ENCODE data around the gene THSD4. TPM values are rescaled to one million over a fixed set of nuclear protein-coding genes. Genes with fewer than 3 reads are reported as not detected.

The THSD4 gene
- polyA plus RNA-seq, 2 of the 4 experiments (the other 2 are of a cell fraction) = 15.8 to 40.7 TPM

- no peak for TF ChIP-seq FOSL2 (IDR thresholded peaks at IDR 0.05)
- no peak for TF ChIP-seq FOSL2 (CRISPR knock-in tag; IDR thresholded peaks at IDR 0.05)
- 0 out of 2 replicates have a peak, but pooled peaks have one; percentile 26 for TF ChIP-seq KDM1A (IDR thresholded peaks at IDR 0.05; ENCODE audit: low read depth)
- 0 out of 5 replicates have a peak, but pooled peaks of 1 of the 2 experiments have one; percentile 8 for TF ChIP-seq JUN (IDR thresholded peaks at IDR 0.05)
- TF ChIP-seq ZFP36 (IDR thresholded peaks at IDR 0.05; ENCODE audit: borderline replicate concordance, partially characterized antibody) = peak; percentile 43
- POLR2A ChIA-PET = interaction anchor here (0.6 kb wide), 1 partner anchor 247 kb away, joined by 3 read pairs; no protein-coding TSS in a partner anchor
- no peak for FAIRE-seq
- Histone ChIP-seq H3K9me3 (no peaks in the 10 kb centered on the region), H3K4me1 (peaks cover 4% of the 10 kb centered on the region; the same call in 1 of the 3 replicates), H3K27ac (no peak overlapping the region), H3K4me2 (no peak overlapping the region), H3K4me3 (no peak overlapping the region)
- CTCF ChIA-PET = interaction anchor here (1.0 to 6.9 kb wide), 10 partner anchors 11 to 288 kb away, joined by 3 to 84 read pairs (median 4); no protein-coding TSS in a partner anchor
- WGBS (ENCODE audit: missing lambda C conversion rate) = 86% methylated on average over 1 of the region's 1 CpG
- no peak for DNase-seq (ENCODE audit: low read depth in 1 of 2, low spot score in 1 of 2)
- no peak for ATAC-seq
Measured at GRCh38 chr15:71733122-71733521, 617.9 kb downstream of the THSD4 start.

- ChIA-PET POLR2A (no interaction called here), CTCF (no interaction called here)
- no peak for TF ChIP-seq USF2 (IDR thresholded peaks at IDR 0.05)
- no peak for TF ChIP-seq FOSL2 (IDR thresholded peaks at IDR 0.05)
- TF ChIP-seq FOSL2 (CRISPR knock-in tag; IDR thresholded peaks at IDR 0.05) = no peak
- TF ChIP-seq ZC3H11A (IDR thresholded peaks at IDR 0.05) = no peak
- TF ChIP-seq CTCF (IDR thresholded peaks at IDR 0.05) = no peak
- no peak for TF ChIP-seq NFE2L2 (conservative IDR thresholded peaks at IDR 0.05; ENCODE audit: low read length)
- no peak for TF ChIP-seq KDM1A (IDR thresholded peaks at IDR 0.05; ENCODE audit: low read depth)
- no peak for TF ChIP-seq POLR2A (IDR thresholded peaks at IDR 0.05; ENCODE audit: low read length)
- no peak for TF ChIP-seq MAZ (IDR thresholded peaks at IDR 0.05; ENCODE audit: borderline replicate concordance, low read depth, low read length)
- TF ChIP-seq HOXB13 (CRISPR knock-in tag; IDR thresholded peaks at IDR 0.05; ENCODE audit: low read depth) = no peak
- no peak overlapping the region for H3K4me2 ChIP-seq
- H3K4me1 ChIP-seq = peaks cover 4% of the 10 kb centered on the region; the same call in 1 of the 3 replicates
- peak overlapping the region in 1 of 2 experiments; percentile 19; a peak in 1 of 6 replicates for H3K27ac ChIP-seq
- no peak for ATAC-seq
- no peaks in the 10 kb centered on the region for H3K9me3 ChIP-seq
- H3K4me3 ChIP-seq = no peak overlapping the region
- FAIRE-seq = no peak
- DNase-seq (ENCODE audit: low read depth in 1 of 2, low spot score in 1 of 2) = no peak
- WGBS (ENCODE audit: missing lambda C conversion rate) = 94% methylated on average over 4 of the region's 4 CpGs
Measured at GRCh38 chr15:71734709-71735384, 619.6 kb downstream of the THSD4 start.

GRCh38 chr15:71735385-71735757 lies 620.1 kb downstream of the THSD4 start:
- Histone ChIP-seq H3K4me3 (no peak overlapping the region), H3K4me2 (no peak overlapping the region), H3K4me1 (peaks cover 4% of the 10 kb centered on the region; the same call in 1 of the 3 replicates), H3K27ac (peak overlapping the region in 1 of 2 experiments; percentile 19; a peak in 1 of 6 replicates), H3K9me3 (no peaks in the 10 kb centered on the region)
- ChIA-PET CTCF (no interaction called here), POLR2A (no interaction called here)
- TF ChIP-seq FOSB (CRISPR knock-in tag; IDR thresholded peaks at IDR 0.05) (no peak), JUN (IDR thresholded peaks at IDR 0.05) (no peak), ZNF302 (CRISPR knock-in tag; IDR thresholded peaks at IDR 0.05) (no peak), ESRRA (IDR thresholded peaks at IDR 0.05; ENCODE audit: borderline replicate concordance, low read length) (no peak), POLR2AphosphoS2 (conservative IDR thresholded peaks at IDR 0.05; ENCODE audit: low read length) (no peak), KDM1A (IDR thresholded peaks at IDR 0.05; ENCODE audit: low read depth) (no peak), HOXB5 (CRISPR knock-in tag; IDR thresholded peaks at IDR 0.05) (no peak), ELK1 (IDR thresholded peaks at IDR 0.05; ENCODE audit: low read depth, low read length) (no peak), MAZ (IDR thresholded peaks at IDR 0.05; ENCODE audit: borderline replicate concordance, low read depth, low read length) (no peak), BCL3 (IDR thresholded peaks at IDR 0.05) (no peak), MAX (IDR thresholded peaks at IDR 0.05) (no peak)
- ATAC-seq (no peak), DNase-seq (ENCODE audit: low read depth in 1 of 2, low spot score in 1 of 2) (no peak), FAIRE-seq (no peak)
- WGBS (ENCODE audit: missing lambda C conversion rate) = 93% methylated on average over 2 of the region's 2 CpGs

All from A549 (cell line).